ENCODE data around the gene PANX2.

The PANX2 gene

DNA sequence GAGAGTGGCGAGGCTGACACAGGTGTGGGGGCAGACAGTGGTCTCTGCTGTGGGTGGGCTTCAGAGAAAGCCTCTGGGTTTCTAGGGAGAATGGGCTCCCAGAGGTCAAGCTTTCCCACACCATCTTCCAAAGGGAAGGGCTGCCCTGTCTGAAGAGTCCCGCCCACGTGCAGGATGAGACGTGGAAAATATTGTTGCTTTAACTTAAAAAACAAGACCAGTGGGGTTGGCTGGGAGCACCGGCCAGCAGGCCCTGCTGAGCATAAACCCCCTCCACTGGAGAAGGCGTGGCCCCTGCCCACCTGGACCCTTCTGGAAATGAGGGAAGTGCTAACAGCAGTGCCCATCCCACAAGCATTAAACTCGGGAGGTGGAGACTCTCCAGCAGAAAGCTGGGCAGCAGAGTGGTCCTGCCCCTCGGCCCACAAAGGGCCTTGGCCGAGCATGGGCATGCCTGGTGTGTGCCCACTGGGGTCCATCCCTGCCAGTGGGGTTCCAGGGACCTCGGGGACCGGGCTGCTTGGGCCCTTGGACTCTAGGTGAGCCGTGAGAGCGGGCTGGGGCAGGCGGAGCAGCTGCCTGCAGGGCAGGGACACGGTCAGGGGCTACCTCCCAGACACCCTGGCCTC is 45.6 kb downstream of the PANX2 start:
- no peak for DNase-seq

DNA sequence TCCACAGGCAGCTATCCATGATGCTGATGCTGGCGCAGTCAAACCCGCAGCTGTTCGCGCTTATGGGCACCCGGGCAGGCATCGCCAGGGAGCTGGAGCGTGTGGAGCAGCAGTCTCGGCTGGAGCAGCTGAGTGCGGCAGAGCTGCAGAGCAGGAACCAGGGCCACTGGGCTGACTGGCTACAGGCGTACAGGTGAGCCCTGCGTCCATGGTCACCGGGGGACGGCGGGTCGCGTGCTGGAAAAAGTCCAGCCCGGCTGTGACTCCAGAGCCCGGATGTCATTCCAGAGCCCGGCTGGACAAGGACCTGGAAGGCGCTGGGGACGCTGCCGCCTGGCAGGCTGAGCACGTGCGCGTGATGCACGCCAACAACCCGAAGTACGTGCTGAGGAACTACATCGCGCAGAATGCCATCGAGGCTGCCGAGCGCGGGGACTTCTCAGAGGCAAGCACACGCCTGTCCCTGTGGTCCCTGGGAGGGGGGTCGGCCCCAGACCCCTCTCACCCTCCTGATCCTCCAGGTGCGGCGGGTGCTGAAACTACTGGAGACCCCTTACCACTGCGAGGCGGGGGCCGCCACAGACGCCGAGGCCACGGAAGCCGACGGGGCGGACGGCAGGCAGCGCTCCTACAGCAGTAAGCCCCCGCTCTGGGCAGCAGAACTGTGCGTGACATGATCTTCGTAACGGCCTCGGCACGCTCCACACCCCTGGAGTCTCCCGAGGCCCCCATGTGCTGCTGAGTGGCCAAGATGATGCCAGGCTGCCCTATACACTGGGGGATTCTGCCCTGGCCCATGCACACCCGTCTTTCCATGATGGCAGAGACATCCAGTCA is 46.4 kb downstream of the PANX2 start:
- DNase-seq: no peak

DNA sequence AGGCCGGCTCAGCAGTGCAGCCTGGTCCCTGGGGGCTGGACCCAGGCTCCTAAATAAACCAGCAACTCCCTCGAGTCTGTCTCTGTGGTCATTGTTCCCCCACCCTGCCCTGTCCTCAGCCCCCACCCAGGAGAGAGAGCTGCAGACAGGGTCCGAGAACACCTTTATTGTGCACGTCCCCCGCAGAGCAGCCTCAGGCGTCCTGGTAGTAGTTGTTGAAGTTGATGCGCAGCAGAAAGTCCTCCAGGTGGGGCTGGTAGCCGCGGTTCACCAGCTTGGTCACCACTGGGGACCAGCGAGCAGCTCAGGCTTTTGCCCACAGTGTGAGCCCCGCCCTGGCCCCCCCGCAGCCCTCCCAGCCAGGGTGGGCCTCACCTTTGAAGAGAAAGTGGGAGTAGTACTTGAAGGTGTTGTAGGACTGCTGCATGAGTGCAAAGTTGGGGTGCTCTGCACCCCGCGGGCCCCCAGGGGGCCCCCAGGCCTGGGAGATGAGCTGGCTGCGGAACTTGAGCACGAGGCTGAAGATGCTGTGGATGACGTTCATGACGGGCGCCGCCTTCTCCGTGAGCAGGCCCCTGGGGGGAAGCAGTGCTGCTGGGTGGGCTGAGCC is 47.1 kb downstream of the PANX2 start:
- no peak for DNase-seq

DNA sequence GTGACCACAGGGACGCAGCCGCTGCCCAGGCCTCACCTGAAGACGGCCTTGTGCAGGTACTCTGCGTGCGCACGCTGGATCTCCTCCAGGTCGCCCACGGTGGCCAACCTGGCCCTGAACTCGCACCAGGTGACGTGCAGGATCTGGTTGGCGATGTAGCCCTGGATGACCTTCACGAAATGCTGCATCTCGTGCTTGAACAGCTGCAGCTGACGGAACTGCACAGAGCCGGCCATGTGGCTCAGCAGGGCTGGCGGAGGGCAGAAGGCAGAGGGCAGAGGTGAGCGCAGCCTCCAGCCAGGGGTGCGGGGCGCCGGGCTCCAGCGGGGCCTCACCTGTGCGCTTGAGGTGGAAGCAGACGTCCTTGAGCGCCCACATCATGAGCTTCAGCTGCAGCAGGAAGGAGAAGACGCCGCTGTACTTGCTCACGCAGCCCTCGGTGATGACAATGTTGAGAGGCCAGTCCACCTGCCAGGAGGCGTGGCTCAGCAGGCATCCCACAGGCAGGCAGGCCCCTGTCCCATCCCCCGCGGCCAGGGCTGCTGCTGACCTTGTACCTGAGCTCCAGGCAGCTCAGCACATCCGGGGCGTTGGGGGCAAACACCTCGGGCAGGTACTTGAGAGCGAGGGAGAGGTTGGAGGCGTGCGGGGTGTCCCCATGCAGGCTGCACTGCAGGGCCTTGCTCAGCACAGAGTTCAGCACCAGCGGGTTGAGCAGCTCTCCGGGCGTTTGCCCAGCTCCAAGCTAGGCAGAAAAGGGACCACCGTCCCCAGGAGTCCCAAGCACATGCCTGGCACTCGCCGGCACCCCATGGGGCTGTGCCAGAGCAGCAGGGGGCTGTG is 47.8 kb downstream of the PANX2 start:
- DNase-seq: no peak

DNA sequence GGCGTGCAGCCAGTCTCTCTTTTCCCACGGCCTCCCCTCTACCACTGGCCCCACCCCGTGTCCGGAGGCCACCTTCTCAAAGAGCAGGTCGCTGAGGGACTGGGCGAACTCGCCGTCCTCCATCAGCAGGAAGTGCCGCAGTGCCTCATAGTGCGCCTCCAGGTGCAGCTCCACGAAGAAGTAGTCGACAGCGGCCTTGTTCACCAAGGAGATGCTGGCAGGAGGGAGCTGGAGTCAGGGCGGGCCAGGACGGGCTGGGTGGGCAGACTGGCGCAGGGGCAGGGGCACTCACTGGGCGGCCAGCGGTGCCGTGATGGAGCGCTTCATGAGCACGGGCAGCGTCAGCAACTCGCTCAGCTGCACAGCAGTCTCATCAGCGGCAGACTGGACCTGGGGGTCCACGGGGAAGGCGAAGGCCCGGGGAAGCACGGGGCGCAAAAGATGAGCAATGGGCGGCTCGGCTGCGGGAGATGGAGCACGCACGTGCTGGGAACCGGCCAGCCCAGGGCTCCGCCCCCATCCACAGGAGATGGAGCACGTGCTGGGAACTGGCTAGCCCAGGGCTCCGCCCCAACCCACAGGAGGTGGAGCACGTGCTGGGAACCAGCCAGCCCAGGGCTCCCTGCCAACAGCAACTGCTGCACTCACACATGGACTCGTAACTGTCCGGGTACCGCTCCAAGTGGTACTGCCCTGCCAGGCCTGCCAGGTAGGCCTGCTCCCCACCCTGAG is 48.6 kb downstream of the PANX2 start:
- DNase-seq: no peak

DNA sequence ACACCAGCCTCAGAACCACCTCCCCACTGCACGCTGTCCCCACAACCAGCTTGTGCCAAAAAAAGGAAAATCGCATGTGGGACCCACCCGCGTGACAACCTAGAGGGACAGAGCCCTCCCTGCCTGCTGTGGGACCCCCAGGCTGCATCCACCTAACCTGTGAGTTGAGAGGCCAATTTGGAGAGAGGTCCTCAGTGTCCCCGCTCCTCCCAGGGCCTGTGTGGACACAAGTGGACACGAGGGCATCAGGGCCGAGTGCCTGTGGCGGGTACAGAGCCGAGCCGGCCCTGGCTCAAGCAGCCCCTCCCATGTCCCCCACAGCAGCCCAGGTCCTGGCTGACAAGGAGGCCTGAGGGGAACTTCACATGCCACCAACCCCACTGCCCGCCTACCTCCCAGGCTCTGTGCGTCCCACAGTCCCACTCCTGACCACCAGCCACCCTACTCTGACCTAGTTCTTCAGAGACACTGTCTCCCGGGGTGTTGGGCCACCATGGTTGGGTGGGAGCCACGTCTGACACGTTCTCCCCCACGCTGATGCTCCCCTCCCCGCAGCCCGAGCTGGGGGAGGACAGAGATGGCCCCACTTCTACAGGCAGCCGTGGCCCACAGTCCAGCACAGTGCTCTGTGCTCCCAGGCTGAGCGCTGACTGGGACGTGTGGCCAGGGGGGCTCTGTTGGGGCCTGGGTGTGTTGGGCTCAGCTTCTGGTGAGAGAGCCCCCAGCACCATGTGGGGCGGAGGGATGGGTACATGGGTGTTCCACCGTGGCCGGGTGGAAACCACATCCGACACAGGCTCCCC is 49.5 kb downstream of the PANX2 start:
- no peak for DNase-seq

DNA sequence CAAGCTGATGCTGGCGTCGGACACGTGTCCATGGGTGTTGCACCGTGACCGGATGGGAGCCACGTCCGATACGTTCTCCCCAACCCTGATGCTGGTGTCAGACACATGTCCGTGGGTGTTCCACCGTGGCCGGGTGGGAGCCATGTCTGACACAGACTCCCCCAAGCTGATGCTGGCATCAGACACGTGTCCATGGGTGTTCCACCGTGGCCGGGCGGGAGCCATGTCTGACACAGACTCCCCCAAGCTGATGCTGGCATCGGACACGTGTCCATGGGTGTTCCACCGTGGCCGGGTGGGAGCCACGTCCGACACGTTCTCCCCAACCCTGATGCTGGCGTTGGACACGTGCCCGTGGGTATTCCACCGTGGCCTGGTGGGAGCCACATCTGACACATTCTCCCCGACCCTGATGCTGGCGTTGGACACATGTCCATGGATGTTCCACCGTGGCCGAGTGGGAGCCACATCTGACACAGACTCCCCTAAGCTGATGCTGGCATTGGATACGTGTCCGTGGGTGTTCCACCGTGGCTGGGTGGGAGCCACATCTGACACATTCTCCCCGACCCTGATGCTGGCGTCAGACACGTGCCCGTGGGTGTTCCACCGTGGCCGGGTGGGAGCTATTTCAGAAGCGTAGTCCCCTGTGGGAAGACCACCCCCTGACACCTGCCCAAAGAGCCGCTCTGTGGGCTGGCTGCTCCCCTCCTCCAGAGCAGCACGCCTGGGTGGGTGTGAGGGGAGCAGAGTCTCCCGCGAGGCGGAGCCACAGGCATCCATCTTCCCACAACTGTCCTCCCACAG is 50.3 kb downstream of the PANX2 start:
- DNase-seq: no peak

DNA sequence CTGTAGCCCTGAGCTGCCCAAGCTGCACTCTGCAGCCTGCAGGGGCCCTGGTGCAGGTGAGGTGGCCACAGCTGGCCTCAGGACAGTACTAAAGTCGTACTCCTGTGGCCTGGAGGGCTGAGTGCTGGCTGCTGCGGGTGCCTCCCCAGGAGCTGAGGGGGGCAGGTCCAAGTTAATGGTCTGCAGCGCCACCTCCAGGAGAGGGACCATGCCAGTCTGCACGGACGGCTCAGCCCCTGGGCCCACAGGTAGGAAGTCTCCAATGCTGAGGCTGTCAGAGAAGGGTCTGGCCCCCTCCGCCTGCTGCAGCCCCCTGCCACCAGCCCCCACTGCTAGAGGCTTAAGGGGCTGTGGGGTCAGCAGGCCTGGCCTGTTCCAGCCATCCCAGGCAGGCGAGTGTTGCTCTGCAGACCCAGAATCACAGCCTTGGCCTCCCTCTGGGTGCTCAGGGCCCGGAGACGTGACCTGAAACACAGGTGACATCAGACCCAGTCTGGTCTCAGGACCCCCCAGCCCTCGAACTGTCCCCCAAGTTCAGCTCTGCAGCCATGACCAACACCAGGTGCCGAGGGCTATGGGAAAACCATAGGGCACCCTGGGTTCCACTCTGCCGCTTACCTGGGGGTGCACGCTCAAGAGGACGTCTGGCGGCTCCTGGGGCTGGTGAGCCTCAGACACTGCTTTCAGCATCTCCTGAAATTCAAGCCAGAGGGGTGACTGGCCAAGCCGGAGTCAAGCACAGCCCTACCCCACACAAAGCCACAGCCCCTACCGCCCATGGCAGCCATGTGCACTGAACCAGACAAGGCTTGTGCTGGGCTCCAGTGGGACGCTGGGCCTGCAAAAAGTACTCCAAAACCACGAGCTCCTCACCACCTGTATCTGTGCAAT is 51.1 kb downstream of the PANX2 start:
- no peak for DNase-seq

DNA sequence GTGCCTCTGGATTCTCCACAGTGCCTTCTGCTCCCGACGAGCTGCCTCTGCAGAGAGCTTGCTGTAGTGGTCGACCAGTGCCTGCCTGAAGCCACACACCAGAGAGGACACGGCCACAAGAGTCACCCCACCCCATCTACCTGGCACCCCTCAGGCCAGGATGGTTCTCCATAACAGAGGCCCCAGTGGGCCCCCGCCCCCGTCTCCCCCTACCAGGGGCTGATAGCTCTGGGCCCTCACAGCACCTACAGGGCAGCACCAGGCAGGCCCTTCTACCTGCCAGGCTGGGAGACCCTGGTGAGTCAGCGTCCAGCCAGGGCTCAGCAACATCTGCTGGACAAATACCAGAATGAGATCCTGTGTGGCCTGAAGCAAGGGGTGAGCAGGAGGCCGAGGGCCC is 52.0 kb downstream of the PANX2 start:
- no peak for DNase-seq

DNA sequence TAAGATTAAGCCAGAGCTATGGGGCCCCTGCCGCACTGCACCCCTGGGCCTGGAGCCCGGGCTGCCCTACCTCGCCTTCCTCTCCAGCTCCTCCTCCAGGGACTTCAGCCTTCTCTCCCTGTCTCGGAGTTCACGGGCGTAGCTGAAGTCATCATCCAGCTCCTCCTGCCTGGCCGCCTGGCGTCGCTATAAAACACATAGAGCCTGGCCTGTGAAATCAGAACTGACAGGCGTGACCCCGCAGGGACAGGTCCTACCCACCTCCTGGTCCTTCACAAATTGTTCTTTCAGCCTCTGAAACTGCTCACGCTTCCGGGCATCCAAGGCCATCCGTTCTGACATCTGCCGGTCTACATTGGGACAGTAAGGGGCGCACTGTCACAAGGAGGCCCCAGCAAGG is 53.5 kb downstream of the PANX2 start:
- no peak for DNase-seq

DNA sequence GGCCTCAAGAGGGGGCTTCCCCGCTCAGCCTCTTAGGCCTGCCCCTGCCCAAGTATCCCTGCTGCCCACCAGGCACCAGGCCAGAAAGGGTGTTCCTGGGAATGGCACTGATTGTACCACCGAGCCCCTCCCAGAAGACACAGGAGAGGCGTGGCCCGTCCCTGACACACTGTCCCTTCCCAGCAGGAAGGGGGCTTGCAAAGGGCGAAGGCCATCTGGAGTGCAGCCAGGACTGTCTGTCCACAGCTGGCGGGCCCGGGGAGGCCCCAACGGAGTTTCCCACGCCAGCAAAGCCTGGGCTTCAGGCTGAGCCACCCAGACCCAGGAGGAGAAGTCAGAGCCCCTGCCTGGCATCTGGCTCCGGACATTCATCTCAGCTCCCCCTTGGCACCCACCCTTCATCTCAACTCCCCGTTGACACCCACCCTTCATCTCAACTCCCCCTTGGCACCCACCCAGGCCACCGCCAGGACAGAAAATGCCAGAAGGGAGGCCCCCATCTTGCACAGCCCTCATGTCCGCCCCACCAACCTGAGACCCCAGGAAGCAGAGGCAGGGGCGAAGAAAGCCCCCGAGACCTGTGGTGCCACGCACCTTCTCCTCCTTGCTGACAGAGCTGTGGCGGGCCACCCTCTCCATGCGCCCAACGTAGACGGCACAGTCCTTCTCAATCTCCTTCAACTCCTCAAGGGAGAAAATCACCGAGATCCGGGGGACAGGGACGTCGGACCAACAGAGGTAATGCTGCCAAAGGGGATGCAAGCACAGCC is 54.9 kb downstream of the PANX2 start:
- no peak for DNase-seq

DNA sequence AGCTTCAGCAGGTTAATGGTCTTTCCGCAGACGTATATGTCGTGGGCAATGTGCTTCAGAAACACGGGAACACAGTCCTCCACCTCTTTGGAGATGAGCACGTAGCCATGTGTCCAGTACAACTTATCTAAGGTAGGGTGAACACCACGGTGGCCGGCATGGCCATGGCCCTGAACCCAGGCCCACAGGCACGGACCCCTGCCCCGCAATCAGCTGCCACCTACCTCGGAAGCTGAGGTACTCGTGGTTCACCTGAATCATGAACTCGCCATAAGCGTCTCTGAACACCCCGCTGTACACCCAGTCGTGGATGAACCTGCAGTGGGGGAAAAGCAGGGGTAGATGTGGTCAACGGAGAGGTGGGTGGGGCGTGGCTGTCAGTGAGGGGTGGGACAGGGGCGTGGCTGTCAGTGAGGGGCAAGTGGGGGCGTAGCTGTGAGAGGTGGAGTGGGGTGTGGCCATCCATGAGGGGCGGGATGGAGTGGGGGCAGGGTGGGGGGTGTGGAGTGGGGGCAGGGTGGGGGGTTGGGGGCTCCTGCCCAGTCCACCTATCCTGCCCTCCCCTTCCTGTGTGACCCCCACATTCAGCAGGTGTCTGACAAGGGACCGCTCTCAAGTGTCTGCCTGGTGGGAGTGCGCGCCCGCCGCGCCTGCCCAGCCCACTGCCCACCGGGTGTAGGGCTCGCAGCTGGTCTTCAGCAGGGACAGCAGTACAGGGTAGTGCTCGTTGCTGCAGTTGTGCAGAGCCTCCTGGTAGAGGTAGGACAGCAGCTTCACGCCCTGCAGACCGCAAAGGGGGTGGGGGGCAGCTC is 55.7 kb downstream of the PANX2 start:
- no peak for DNase-seq

DNA sequence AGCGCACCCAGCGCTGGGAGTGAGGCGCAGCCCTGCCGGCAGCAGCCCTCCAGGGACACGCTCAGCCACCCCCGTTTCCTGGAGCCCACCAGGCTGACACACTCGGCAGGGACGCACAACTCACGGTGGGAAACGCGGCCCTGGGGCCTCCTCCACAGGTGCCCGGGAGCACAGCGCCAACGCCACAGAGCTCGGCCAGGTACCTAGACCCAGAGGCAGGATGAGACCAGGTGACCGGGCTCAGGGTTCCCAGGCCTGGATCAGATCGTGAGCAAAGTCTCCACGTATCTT is 56.3 kb downstream of the PANX2 start:
- DNase-seq: no peak

DNA sequence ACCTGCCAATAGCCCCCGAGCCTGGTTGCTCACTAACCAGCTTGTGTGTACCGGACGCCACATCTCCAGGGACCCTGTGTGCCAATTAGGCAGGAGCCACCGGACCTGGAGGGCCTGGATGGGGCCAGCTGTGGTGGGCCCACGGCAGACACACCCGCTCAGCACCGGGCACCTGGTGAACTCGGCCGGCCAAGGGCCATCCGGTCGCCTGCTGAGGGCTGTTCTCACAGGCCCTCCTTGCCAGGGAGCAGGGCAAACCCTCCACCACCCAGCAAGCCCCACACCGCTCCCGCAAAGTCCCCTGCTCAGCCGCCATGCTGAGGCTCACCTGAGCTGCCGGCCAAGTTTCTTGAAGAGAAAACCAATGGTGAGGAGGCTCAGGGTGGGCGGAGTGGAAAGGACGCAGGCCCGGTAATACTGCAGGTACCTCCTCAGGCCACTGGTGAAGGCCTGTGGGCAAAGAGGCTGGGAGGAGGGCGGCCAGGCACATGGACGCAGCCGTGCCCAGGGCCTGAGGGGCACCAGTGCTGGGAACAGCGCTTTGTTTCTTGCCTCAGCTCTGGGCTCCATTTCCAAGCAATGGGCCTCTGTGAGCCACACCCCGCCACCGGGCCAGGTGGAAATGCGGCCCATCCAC is 57.2 kb downstream of the PANX2 start:
- no peak for DNase-seq

DNA sequence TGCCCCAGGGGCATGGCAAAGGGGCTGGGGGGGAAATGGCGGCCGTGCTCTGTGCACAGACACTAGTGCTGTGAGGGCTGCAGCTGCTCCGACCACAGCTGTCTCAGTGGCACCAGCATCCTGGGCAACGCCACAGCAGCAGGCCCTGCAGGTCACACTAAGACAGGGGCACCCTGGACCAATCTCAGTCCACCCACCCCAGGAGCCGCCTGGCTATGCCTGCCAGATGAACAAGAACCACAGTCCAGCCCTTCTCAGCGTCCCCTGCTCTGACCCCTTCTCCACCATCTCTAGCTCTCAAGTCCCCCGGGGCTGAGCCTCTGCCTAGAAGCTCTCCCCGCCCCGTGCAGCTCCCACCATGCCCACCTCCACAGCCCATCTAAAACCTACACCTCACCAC is 57.8 kb downstream of the PANX2 start:
- no peak for DNase-seq

DNA sequence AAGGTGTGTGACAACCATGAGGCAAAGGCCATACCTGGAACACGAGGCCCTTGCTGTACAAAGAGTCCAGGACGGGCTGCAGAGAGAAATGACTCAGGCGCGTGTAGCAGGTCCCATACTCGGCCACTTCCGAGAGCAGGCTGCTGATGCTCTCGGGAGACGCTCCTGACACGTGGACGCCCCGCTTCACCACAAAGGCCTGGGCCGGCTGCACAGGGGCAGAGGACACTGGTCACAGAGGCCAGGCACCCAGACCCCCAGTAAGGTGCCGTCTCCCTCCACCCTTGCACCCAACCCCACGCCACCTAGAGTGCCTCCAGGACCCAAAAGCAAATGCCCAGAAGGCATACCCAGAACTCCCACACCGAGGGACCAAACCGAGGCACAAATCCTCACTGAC is 58.8 kb downstream of the PANX2 start:
- DNase-seq: no peak

Measured in NCI-H187 (cell line).